ENCODE measurements around the gene NXT1. TPM values are rescaled to one million over a fixed set of nuclear protein-coding genes. Genes with fewer than 3 reads are reported as not detected.

Gene NXT1
- 10 to 100 TPM; 18.3 to 64.5 (median 43.9) TPM for total RNA-seq

GRCh38 chr20:23350196-23350903, at the start of gene NXT1:
Gene NXT1, plus strand, starts transcription at chr20:23350791. Its CDS starts 3,251 bp downstream, at chr20:23354042.
- TF ChIP-seq CTCF (IDR thresholded peaks at IDR 0.05) (no peak), POLR2A (IDR thresholded peaks at IDR 0.05) (peak; percentile 40 to 50), EP300 (IDR thresholded peaks at IDR 0.05) (no peak), POLR2AphosphoS5 (IDR thresholded peaks at IDR 0.05) (peak in 2 of 3 donors; percentile 80 to 83)
- H3K36me3 ChIP-seq, result peaks cover 19% of the 10 kb centered on the region
- peak; percentile 97 to 98 for DNase-seq (ENCODE audit: low spot score in 2 of 2)
- peak within 1 kb of the TSS; percentile 99 for H3K27ac ChIP-seq
- H3K4me1 ChIP-seq, result peaks cover 30% of the 10 kb centered on the region
- H3K9me3 ChIP-seq, result no peaks in the 10 kb centered on the region
- WGBS, result 2% methylated on average over 24 of the region's 65 CpGs
- peak within 1 kb of the TSS; percentile 77 for H3K4me3 ChIP-seq
- no peaks in the 10 kb centered on the region for H3K27me3 ChIP-seq

GRCh38 chr20:23301436-23302050, 49.0 kb upstream of the NXT1 start:
- 89% methylated on average over 6 of the region's 12 CpGs for WGBS
- Histone ChIP-seq H3K4me3 (no peak overlapping the region), H3K36me3 (no peaks in the 10 kb centered on the region), H3K27me3 (no peaks in the 10 kb centered on the region), H3K9me3 (no peaks in the 10 kb centered on the region), H3K4me1 (peaks cover 15% of the 10 kb centered on the region), H3K27ac (no peak overlapping the region)
- no peak for TF ChIP-seq POLR2AphosphoS5 (IDR thresholded peaks at IDR 0.05)
- no peak for TF ChIP-seq EP300 (IDR thresholded peaks at IDR 0.05)
- no peak for TF ChIP-seq CTCF (IDR thresholded peaks at IDR 0.05)
- no peak for TF ChIP-seq POLR2A (IDR thresholded peaks at IDR 0.05)
- peak in 1 of 2 donors; percentile 56 for DNase-seq (ENCODE audit: low spot score in 2 of 2)

DNA sequence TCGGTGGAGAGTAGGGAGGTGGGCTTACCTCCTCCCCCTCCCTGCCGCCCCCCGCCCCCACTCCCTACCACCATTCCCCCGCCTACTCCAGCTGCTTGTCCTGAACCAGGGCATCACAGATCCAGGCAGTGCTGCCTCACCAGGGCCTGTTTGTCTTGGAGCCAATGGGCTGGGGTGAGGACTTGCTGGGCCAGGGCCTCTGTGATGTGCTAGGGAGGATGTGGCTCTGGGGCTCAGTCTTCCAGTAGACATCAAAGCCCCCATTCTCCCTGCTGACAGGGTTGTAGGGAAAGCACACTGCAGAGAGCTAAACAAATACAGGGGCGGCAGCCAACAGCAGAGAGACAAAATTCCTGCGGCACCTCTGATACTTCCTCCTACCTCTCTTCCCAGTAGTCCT, 48.2 kb upstream of the NXT1 start:
- Histone ChIP-seq H3K36me3 (no peaks in the 10 kb centered on the region), H3K4me1 (peaks cover 12% of the 10 kb centered on the region), H3K9me3 (no peaks in the 10 kb centered on the region), H3K4me3 (no peak overlapping the region), H3K27ac (no peak overlapping the region), H3K27me3 (no peaks in the 10 kb centered on the region)
- no peak for TF ChIP-seq POLR2AphosphoS5 (IDR thresholded peaks at IDR 0.05)
- peak in 1 of 2 donors; percentile 44 for DNase-seq (ENCODE audit: low spot score in 2 of 2)
- WGBS, result 90% methylated on average over 3 of the region's 6 CpGs

DNA sequence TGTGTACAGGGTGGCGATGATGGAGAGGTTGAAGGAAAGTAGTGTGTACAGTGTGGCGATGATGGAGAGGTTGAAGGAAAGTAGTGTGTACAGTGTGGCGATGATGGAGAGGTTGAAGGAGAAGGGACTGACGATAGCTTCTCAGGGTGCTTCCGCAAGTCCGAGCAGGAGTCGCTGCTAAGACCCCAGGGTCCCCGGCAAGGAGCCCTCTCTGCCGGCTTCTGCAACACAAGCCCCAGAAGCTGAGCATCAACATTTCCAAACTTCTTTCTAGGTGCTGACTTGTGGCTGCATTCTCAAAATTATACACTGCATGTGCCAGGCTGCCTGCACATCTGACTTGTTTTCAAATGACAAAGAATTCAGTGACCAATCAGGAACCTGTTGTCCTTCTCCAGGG, 47.8 kb upstream of the NXT1 start:
- H3K27ac ChIP-seq, result no peak overlapping the region
- no peak overlapping the region for H3K4me3 ChIP-seq
- DNase-seq (ENCODE audit: low spot score in 2 of 2), result peak in 1 of 2 donors; percentile 20
- WGBS, result 90% methylated on average over 9 of the region's 9 CpGs
- no peak for TF ChIP-seq CTCF (IDR thresholded peaks at IDR 0.05)
- H3K9me3 ChIP-seq, result no peaks in the 10 kb centered on the region
- no peaks in the 10 kb centered on the region for H3K36me3 ChIP-seq
- peaks cover 9% of the 10 kb centered on the region for H3K4me1 ChIP-seq
- no peaks in the 10 kb centered on the region for H3K27me3 ChIP-seq

DNA sequence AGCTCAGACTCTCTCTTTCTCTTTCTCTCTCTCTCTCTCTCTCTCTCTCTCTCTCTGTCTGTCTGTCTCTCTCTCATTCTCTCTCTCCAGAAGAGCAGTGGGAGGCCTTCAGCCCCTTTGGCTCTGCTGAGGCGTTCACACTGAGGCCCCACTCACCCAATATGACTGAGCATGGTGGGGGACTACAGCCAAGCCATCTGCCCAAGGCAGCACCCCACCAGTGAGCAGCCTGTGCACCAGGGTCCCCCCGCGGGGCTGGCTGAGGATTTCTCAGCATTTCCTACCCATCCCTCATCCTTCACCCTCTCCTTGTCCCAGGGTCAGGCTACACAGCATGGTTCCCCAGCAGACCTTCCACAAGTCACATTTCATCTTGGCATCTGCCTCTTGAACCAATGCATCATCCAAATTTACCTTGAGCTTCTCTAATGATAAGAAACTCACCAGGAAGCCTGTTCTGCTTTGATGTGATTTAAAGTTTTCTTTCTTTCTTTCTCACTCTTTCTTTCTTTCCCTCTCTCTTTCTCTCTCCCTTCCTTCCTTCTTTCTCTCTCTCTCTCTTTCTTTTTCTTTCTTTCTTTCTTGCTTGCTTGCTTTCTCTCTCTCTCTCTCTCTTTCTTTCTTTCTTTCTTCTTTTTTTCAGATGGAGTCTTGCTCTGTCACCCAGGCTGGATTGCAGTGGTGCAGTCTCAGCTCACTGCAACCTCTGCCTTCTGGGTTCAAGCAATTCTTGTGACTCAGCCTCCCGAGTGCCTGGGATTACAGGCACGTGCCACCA, 47.1 kb upstream of the NXT1 start:
- H3K4me3 ChIP-seq, result peak overlapping the region; percentile 26
- DNase-seq (ENCODE audit: low spot score in 2 of 2), result peak in 1 of 2 donors; percentile 37
- 82% methylated on average over 5 of the region's 5 CpGs for WGBS
- H3K36me3 ChIP-seq, result no peaks in the 10 kb centered on the region
- H3K4me1 ChIP-seq, result peaks cover 2% of the 10 kb centered on the region
- H3K27ac ChIP-seq, result no peak overlapping the region
- TF ChIP-seq POLR2AphosphoS5 (IDR thresholded peaks at IDR 0.05), result no peak
- TF ChIP-seq CTCF (IDR thresholded peaks at IDR 0.05), result no peak
- TF ChIP-seq EP300 (IDR thresholded peaks at IDR 0.05), result no peak
- no peak for TF ChIP-seq POLR2A (IDR thresholded peaks at IDR 0.05)
- no peaks in the 10 kb centered on the region for H3K9me3 ChIP-seq
- no peaks in the 10 kb centered on the region for H3K27me3 ChIP-seq
